Thyroid gland (tissue), 4 donors: ENCODE data around the gene GKN1.

Experiments used
- CTCF ChIP-seq, 6 experiments: fragments of 200-600 bp in 3 of 6; fragments of 450-650 bp in 3 of 6; sonication (generic) in 3 of 6; IDR thresholded peaks; one replicate each; pipeline ENCODE4 v1.5.1; 2016 to 2019; ENCODE audit warnings: antibody characterized with exemption in 6 of 6, mild to moderate bottlenecking in 2 of 6, inconsistent platforms in 1 of 6, moderate library complexity in 1 of 6
- POLR2A ChIP-seq, 2 donors: fragments of 450-650 bp; IDR thresholded peaks; one replicate each; pipeline ENCODE4 v1.6.1; 2017; ENCODE audit warnings: antibody characterized with exemption in 2 of 2, mild to moderate bottlenecking in 2 of 2, moderate library complexity in 1 of 2

- TF ChIP-seq CTCF (IDR thresholded peaks at IDR 0.05): no peak
- TF ChIP-seq POLR2A (IDR thresholded peaks at IDR 0.05): no peak
These were observed 37.2 kb downstream of the GKN1 start for GRCh38 chr2:69011611-69012157.
